PFSK-1 (cell line): ENCODE data around the gene GRK5.

Source experiments
- POLR2AphosphoS5 ChIP-seq: IDR thresholded peaks from 2 replicates; pipeline ENCODE4 v1.6.1; 2012; ENCODE audit warnings: low read depth, mild to moderate bottlenecking, control low read depth, low read length, moderate library complexity
- TAF1 ChIP-seq: IDR thresholded peaks from 2 replicates; pipeline ENCODE4 v1.6.1; 2012; ENCODE audit warnings: low read length, control low read depth, borderline replicate concordance; ENCODE audit not compliant: insufficient read depth

DNA sequence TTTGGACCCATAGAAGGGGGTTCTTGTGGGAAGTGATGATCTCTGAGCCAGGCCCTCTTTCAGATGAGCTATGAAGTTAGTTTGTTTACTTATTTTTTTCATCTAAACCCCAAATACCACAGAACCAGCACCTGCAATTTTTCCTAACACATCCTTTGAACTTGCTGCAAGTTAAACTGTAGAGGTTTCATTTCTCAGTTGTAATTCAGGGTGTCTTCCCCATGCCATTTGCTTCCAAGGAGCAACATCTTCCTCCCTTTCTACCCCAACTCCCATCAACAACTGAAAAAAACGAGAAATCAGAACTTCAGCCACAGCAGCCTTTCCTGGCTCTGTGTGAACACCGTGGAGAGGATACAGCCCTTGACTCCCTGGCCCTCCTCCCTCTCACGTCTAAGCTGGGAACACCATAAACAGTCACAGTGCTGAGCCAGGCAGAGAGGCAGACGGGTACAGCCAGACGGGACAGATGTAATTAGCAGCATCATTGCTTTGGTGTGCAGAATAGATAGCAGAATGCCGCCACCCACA, 271.5 kb downstream of the GRK5 start:
- TF ChIP-seq POLR2AphosphoS5 (no peak), TAF1 (no peak)
